ENCODE measurements around the gene SERPINB1.

DNA sequence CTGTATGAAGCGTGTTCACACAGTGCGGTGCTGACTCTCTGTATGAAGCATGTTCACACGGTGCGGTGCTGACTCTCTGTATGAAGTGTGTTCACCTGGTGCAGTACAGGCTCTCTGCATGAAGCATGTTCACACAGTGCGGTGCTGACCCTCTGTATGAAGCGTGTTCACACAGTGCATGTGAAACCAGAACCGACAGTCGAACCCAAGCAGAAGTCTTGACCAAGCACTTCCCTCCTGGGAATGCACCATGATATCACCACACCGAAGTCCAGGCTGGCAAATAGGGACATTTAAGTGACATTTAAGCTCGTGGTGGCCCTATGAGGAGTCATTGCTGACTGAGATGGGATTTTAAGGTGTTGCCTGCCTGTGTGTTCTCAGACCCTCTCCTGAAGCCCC is 11.3 kb upstream of the SERPINB1 start:
- TF ChIP-seq POLR2A (IDR thresholded peaks at IDR 0.05) = no peak
- TF ChIP-seq, protein P1, sequence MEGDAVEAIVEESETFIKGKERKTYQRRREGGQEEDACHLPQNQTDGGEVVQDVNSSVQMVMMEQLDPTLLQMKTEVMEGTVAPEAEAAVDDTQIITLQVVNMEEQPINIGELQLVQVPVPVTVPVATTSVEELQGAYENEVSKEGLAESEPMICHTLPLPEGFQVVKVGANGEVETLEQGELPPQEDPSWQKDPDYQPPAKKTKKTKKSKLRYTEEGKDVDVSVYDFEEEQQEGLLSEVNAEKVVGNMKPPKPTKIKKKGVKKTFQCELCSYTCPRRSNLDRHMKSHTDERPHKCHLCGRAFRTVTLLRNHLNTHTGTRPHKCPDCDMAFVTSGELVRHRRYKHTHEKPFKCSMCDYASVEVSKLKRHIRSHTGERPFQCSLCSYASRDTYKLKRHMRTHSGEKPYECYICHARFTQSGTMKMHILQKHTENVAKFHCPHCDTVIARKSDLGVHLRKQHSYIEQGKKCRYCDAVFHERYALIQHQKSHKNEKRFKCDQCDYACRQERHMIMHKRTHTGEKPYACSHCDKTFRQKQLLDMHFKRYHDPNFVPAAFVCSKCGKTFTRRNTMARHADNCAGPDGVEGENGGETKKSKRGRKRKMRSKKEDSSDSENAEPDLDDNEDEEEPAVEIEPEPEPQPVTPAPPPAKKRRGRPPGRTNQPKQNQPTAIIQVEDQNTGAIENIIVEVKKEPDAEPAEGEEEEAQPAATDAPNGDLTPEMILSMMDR (IDR thresholded peaks at IDR 0.05) = no peak

Measured in esophagus squamous epithelium (tissue), 4 donors.